GM23248 (cell line): ENCODE data around the gene ATRN.

ENCODE experiments used
- EZH2 ChIP-seq: fragments of 200-600 bp; sonication (generic); IDR thresholded peaks from 2 replicates; pipeline ENCODE4 v1.6.1; 2018; ENCODE audit warnings: antibody characterized with exemption, mild to moderate bottlenecking; ENCODE audit not compliant: insufficient read depth, poor library complexity, severe bottlenecking
- EZH2phosphoT487 ChIP-seq: fragments of 200-600 bp; sonication (generic); IDR thresholded peaks from 2 replicates; pipeline ENCODE4 v1.6.1; 2018; ENCODE audit warnings: antibody characterized with exemption, moderate library complexity, mild to moderate bottlenecking, low read depth; ENCODE audit not compliant: insufficient read depth

GRCh38 chr20:3454831-3455230 lies 16.0 kb upstream of the ATRN start:
- TF ChIP-seq EZH2 (no peak), EZH2phosphoT487 (no peak)
